ENCODE data around the gene EPHA1.

- TF ChIP-seq CTCF (conservative IDR thresholded peaks at IDR 0.05; ENCODE audit: low read length), result no peak
- TF ChIP-seq EZH2phosphoT487 (IDR thresholded peaks at IDR 0.05; ENCODE audit: borderline replicate concordance), result no peak
Observed at GRCh38 chr7:143447466-143447865, 38.8 kb upstream of the EPHA1 start.
